ENCODE data around the gene PTPA. TPM values are rescaled to one million over a fixed set of nuclear protein-coding genes. Genes with fewer than 3 reads are reported as not detected.

The PTPA gene
- polyA plus RNA-seq, 1 experiment: 140 TPM

DNA sequence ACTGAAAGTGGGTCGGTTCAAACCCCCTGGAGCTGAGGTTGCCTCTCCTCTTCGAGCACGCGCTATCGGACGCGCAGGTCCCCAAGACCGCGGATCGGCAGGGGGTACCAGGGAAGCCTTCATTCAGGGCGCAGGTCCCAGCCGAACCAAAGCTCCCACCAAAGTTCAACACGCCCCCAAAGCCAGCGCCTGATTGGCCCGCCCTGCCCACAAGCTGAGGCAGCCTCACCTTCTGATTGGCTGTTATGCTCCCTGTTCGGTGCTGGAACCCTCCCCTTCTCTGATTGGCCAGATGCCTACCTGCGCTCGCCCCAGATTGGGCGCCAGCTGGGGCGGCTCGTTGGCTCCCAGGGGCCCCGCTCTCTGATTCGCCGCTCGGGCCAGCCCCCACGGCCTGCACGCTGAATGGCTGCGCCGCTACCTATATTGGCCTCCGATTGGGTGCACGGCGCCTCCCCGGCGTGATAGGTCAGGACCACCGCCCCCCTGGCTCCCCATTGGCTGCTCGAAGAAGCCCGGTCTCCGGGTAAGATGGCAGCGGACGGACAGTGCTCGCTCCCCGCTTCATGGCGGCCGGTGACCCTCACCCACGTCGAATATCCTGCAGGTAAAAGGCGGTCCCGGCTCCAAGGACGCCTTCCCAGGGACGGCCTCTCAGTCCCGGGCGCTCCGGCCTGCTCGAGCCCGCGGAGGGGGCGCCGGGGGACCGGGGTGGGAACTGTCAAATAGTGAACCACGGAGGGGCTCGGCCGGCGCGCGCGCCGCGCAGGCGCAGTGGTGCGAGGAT, 30.4 kb upstream of the PTPA start, which contains the start of gene DOLPP1:
DOLPP1 (plus strand) TSS at position 511 of the 787 bp plus-strand sequence; CDS start at position 532, 21 bp downstream.
- Histone ChIP-seq H3K27ac (ENCODE audit: low read depth, low read length) (peak within 1 kb of the TSS; percentile 47), H3K27me3 (ENCODE audit: control insufficient read depth, insufficient read depth, low read length) (no peaks in the 10 kb centered on the region), H3K4me3 (ENCODE audit: low read depth, low read length) (peak within 1 kb of the TSS; percentile 88), H3K9me3 (ENCODE audit: control insufficient read depth, insufficient read depth, low read length) (no peaks in the 10 kb centered on the region)
- TF ChIP-seq, protein P1, sequence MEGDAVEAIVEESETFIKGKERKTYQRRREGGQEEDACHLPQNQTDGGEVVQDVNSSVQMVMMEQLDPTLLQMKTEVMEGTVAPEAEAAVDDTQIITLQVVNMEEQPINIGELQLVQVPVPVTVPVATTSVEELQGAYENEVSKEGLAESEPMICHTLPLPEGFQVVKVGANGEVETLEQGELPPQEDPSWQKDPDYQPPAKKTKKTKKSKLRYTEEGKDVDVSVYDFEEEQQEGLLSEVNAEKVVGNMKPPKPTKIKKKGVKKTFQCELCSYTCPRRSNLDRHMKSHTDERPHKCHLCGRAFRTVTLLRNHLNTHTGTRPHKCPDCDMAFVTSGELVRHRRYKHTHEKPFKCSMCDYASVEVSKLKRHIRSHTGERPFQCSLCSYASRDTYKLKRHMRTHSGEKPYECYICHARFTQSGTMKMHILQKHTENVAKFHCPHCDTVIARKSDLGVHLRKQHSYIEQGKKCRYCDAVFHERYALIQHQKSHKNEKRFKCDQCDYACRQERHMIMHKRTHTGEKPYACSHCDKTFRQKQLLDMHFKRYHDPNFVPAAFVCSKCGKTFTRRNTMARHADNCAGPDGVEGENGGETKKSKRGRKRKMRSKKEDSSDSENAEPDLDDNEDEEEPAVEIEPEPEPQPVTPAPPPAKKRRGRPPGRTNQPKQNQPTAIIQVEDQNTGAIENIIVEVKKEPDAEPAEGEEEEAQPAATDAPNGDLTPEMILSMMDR (IDR thresholded peaks at IDR 0.05; ENCODE audit: low read depth, low read length): no peak
- peak; percentile 98 for DNase-seq (ENCODE audit: low read depth, low spot score)
- CTCF ChIA-PET: interaction anchor here (0.8 to 1.2 kb wide), 2 partner anchors 53 kb away, joined by 3 to 4 read pairs; partner anchors contain the start of gene SH3GLB2
- POLR2A ChIA-PET: interaction anchor here (0.5 to 1.6 kb wide), 5 partner anchors 11 to 542 kb away, joined by 3 to 6 read pairs (median 3); partner anchors contain the start of gene MIGA2

DNA sequence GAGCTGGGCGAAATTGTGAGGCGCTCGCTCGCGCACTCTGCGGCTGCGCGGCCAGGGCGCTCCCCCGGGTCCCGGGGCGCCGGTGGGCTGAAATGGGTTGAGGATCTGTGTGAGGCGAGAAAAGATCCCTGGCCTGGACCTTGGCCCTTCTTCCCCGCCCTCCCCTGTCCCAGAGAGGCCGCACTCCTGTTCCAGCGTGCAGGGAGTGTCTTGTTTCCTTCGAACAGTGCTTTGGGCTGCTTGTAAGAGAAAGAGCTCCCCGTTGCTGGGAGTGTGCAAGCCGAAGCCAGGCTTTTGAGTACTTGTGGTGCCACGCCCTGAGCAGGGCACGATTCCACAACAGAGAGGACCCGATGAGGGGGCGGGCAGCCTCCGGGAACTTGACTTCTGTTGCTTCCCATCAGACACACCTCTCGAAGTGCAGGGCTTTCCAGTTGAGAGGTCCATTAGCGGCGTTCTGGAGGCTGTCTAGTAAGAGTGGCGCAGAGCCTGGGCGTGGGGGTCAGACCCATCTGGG, 29.8 kb upstream of the PTPA start:
- no peaks in the 10 kb centered on the region for H3K9me3 ChIP-seq (ENCODE audit: control insufficient read depth, insufficient read depth, low read length)
- H3K27me3 ChIP-seq (ENCODE audit: control insufficient read depth, insufficient read depth, low read length): no peaks in the 10 kb centered on the region
- peak overlapping the region; percentile 88 for H3K4me3 ChIP-seq (ENCODE audit: low read depth, low read length)
- ChIA-PET CTCF (interaction anchor here (1.2 kb wide), 1 partner anchor 53 kb away, joined by 4 read pairs; the partner anchor contains the start of gene SH3GLB2), POLR2A (interaction anchor here (0.5 to 1.6 kb wide), 4 partner anchors 10 to 159 kb away, joined by 3 to 6 read pairs (median 4); partner anchors contain the start of gene MIGA2)
- DNase-seq (ENCODE audit: low read depth, low spot score): no peak
- TF ChIP-seq, protein P1 (IDR thresholded peaks at IDR 0.05; ENCODE audit: low read depth, low read length): no peak
- peak overlapping the region; percentile 47 for H3K27ac ChIP-seq (ENCODE audit: low read depth, low read length)

DNA sequence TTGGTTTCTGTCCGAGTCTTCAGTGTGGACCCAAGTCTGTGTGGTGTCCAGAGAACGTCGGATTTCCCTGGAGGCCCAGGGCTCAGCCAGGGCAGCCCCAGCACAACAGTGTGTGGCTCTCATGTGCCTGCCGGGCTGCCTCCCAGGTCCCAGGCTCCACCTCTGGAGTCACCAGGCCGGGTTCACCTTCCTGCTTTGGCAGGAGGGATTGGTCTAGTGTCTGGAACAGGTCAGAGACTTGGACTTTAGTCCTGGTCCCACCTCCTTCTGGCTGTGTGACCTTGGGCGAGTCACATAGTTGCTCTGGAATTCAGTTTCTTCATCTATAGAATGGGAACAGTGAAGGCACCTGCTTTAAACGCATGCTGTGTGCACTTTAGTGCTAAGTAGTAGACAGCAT, 27.1 kb upstream of the PTPA start:
- H3K27ac ChIP-seq (ENCODE audit: low read depth, low read length): no peak overlapping the region
- POLR2A ChIA-PET: no interaction called here
- DNase-seq (ENCODE audit: low read depth, low spot score): no peak
- CTCF ChIA-PET: no interaction called here
- no peaks in the 10 kb centered on the region for H3K27me3 ChIP-seq (ENCODE audit: control insufficient read depth, insufficient read depth, low read length)
- TF ChIP-seq, protein P1 (IDR thresholded peaks at IDR 0.05; ENCODE audit: low read depth, low read length): no peak
- H3K9me3 ChIP-seq (ENCODE audit: control insufficient read depth, insufficient read depth, low read length): no peaks in the 10 kb centered on the region
- no peak overlapping the region for H3K4me3 ChIP-seq (ENCODE audit: low read depth, low read length)

DNA sequence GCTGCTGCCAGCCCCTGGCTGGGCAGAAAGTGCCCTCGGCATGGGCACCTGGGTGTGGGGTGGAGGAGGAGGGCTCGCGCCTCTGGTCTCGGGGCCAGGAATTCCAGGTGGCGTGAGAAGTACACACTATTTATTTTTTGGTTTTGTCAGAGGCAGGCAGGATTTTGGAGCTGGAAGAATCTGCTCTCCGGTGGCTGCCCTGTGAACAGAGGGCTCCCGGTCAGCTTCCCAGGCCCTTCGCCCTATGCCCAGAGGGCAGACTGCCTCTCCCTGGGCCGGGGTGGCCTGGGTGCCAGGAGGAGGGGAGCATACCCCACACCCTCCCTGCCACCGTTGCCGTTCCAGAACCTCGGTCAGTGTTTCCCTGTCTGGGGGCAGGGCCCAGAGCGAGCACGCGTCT, 22.0 kb upstream of the PTPA start:
- no peak for DNase-seq (ENCODE audit: low read depth, low spot score)
- no peaks in the 10 kb centered on the region for H3K27me3 ChIP-seq (ENCODE audit: control insufficient read depth, insufficient read depth, low read length)
- ChIA-PET POLR2A (no interaction called here), CTCF (no interaction called here)
- H3K27ac ChIP-seq (ENCODE audit: low read depth, low read length): no peak overlapping the region
- no peaks in the 10 kb centered on the region; the same call in 1 of the 2 replicates for H3K9me3 ChIP-seq (ENCODE audit: control insufficient read depth, insufficient read depth, low read length)
- TF ChIP-seq, protein P1 (IDR thresholded peaks at IDR 0.05; ENCODE audit: low read depth, low read length): no peak
- no peak overlapping the region for H3K4me3 ChIP-seq (ENCODE audit: low read depth, low read length)
